Mesenchymal stem cell (in vitro differentiated cells and primary cell): ENCODE measurements around the gene MRPL52.

Experiments used
- DNase-seq: peaks from one replicate; pipeline ENCODE4 v3.0.0-alpha.2; 2013
- H2AFZ ChIP-seq: one replicate; pipeline ENCODE4 v1.6.1; 2013; ENCODE audit warnings: low read depth, mild to moderate bottlenecking, control low read depth, inconsistent platforms, low read length, moderate library complexity
- H2AK5ac ChIP-seq: 2 replicates; pipeline ENCODE4 v1.6.1; 2013; ENCODE audit warnings: low read length, moderate library complexity, mild to moderate bottlenecking, inconsistent platforms; ENCODE audit not compliant: severe bottlenecking
- H2BK120ac ChIP-seq: one replicate; pipeline ENCODE4 v1.6.1; 2013; ENCODE audit warnings: low read depth, mild to moderate bottlenecking, inconsistent platforms, low read length, moderate library complexity
- H2BK12ac ChIP-seq, 2 experiments: one replicate each; pipeline ENCODE4 v1.6.1; 2013; ENCODE audit warnings: inconsistent platforms in 2 of 2, low read length in 2 of 2, mild to moderate bottlenecking in 2 of 2, moderate library complexity in 2 of 2, control low read depth in 1 of 2
- H2BK15ac ChIP-seq: one replicate; pipeline ENCODE4 v1.6.1; 2013; ENCODE audit warnings: mild to moderate bottlenecking, low read depth, inconsistent platforms; ENCODE audit not compliant: poor library complexity, severe bottlenecking
- H2BK5ac ChIP-seq: 2 replicates; pipeline ENCODE4 v1.6.1; 2013; ENCODE audit warnings: low read depth, mild to moderate bottlenecking, low read length, control low read depth, inconsistent platforms; ENCODE audit not compliant: poor library complexity, severe bottlenecking
- H3K14ac ChIP-seq, 2 experiments: one replicate each; pipeline ENCODE4 v1.6.1; 2013; ENCODE audit warnings: inconsistent platforms in 2 of 2, low read length in 2 of 2, control low read depth in 1 of 2, mild to moderate bottlenecking in 1 of 2, moderate library complexity in 1 of 2
- H3K18ac ChIP-seq, 2 experiments: one replicate each; pipeline ENCODE4 v1.6.1; 2013; ENCODE audit warnings: inconsistent platforms in 2 of 2, low read length in 2 of 2, control low read depth in 1 of 2, low read depth in 1 of 2, mild to moderate bottlenecking in 1 of 2
- H3K23ac ChIP-seq, 2 experiments: one replicate each; pipeline ENCODE4 v1.6.1; 2013; ENCODE audit warnings: inconsistent platforms in 2 of 2, low read length in 2 of 2, mild to moderate bottlenecking in 2 of 2, moderate library complexity in 2 of 2, control low read depth in 1 of 2
- H3K27ac ChIP-seq: 2 replicates; pipeline ENCODE4 v1.5.1; 2013; ENCODE audit warnings: mild to moderate bottlenecking, moderate library complexity, low read length, control low read depth, inconsistent platforms; ENCODE audit not compliant: poor library complexity, severe bottlenecking
- H3K27me3 ChIP-seq, 2 experiments: 2 replicates each; pipeline versions ENCODE4 v1.6.1 to v1.7.0; 2013; ENCODE audit warnings: low read length in 2 of 2, mild to moderate bottlenecking in 2 of 2, moderate library complexity in 2 of 2, control low read depth in 1 of 2, inconsistent platforms in 1 of 2; ENCODE audit not compliant: control insufficient read depth in 1 of 2, insufficient read depth in 1 of 2
- H3K36me3 ChIP-seq, 2 experiments: 2 replicates each; pipeline versions ENCODE4 v1.6.1 to v1.7.0; 2013; ENCODE audit warnings: low read length in 2 of 2, control low read depth in 1 of 2, inconsistent platforms in 1 of 2, low read depth in 1 of 2, mild to moderate bottlenecking in 1 of 2; ENCODE audit not compliant: insufficient read depth in 2 of 2, control insufficient read depth in 1 of 2
- H3K4ac ChIP-seq, 2 experiments: one replicate each; pipeline ENCODE4 v1.6.1; 2013; ENCODE audit warnings: inconsistent platforms in 2 of 2, low read length in 2 of 2, mild to moderate bottlenecking in 2 of 2, moderate library complexity in 2 of 2, control low read depth in 1 of 2, low read depth in 1 of 2
- H3K4me1 ChIP-seq: 2 replicates; pipeline ENCODE4 v1.6.1; 2013; ENCODE audit warnings: low read depth, low read length, control low read depth; ENCODE audit not compliant: control insufficient read depth, insufficient read depth
- H3K4me2 ChIP-seq: 2 replicates; pipeline ENCODE4 v1.6.1; 2013; ENCODE audit warnings: low read length, mild to moderate bottlenecking, inconsistent platforms; ENCODE audit not compliant: poor library complexity, severe bottlenecking
- H3K4me3 ChIP-seq, 2 experiments: 2 replicates each; pipeline versions ENCODE4 v1.5.1 to v1.7.0; 2013; ENCODE audit warnings: low read length in 2 of 2, mild to moderate bottlenecking in 2 of 2, control low read depth in 1 of 2, low read depth in 1 of 2; ENCODE audit not compliant: insufficient read depth in 1 of 2
- H3K79me1 ChIP-seq: replicated peaks from 2 replicates; pipeline ENCODE4 v1.6.1; 2013; ENCODE audit warnings: mild to moderate bottlenecking, control low read depth, low read length, inconsistent platforms; ENCODE audit not compliant: poor library complexity, severe bottlenecking
- H3K9ac ChIP-seq: 2 replicates; pipeline ENCODE4 v1.7.0; 2013; ENCODE audit warnings: mild to moderate bottlenecking, low read length, moderate library complexity
- H3K9me3 ChIP-seq: 2 replicates; pipeline ENCODE4 v1.7.0; 2013; ENCODE audit warnings: mild to moderate bottlenecking, low read length; ENCODE audit not compliant: control insufficient read depth
- H4K8ac ChIP-seq: one replicate; pipeline ENCODE4 v1.6.1; 2013; ENCODE audit warnings: inconsistent platforms, mild to moderate bottlenecking, low read length, moderate library complexity
- H4K91ac ChIP-seq: one replicate; pipeline ENCODE4 v1.6.1; 2013; ENCODE audit warnings: mild to moderate bottlenecking, low read length, inconsistent platforms
- WGBS: methylation state at CpG from one replicate; pipeline ENCODE4 v1.1.7; 2013; ENCODE audit warnings: mixed read lengths; 5-methylcytosine and 5-hydroxymethylcytosine counted together

Gene MRPL52

DNA sequence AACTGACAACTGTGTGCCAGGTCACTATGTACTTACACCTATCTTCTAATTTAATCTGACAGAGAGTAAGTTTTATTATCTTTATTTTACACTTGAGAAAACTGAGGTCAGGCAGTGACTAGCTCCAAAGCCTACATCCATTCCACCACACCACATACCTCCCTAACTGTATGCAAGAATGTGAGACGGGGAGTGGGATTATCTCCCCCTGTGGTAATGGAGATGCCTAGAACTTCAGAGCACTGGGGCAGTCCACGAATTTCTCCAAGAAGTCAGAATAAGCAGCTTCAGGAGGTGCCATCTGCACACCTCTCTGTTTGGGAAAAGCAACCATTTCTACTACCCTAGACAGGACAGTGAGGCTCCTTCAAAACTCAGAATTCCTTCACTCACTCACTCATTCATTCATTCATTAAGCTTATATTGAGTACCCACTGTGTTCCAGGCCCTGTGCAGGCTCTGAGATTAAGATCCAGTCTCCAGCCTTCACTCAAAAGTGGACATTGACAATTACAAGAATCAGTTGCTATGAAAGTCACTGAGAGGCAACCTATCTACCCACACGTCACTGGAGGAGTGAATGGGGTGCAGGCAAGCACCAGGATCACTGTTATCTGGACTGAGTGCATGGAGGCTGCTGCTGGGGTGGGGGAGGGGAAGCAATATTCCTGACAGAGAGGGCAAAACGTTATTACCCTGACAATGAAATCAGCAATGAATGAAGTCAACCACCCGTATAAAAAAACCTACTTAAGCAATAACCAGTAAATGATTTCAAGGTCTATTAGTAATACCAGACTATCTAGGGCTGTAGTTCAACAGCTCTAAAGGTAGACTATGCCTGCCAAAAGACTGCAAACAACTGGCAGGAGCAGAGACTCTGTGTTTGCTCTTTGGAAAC, 32.4 kb upstream of the MRPL52 start:
- no peak overlapping the region for H3K23ac ChIP-seq
- H3K4me3 ChIP-seq, result no peak overlapping the region
- no peak overlapping the region for H3K27ac ChIP-seq
- no peak overlapping the region for H4K8ac ChIP-seq
- H3K4me1 ChIP-seq, result peaks cover 2% of the 10 kb centered on the region
- H3K36me3 ChIP-seq, result no peaks in the 10 kb centered on the region
- H4K91ac ChIP-seq, result no peak overlapping the region
- H3K79me1 ChIP-seq, result no peaks in the 10 kb centered on the region
- no peak overlapping the region for H3K14ac ChIP-seq
- no peak overlapping the region for H3K9ac ChIP-seq
- H2AK5ac ChIP-seq, result no peak overlapping the region
- H3K4ac ChIP-seq, result no peak overlapping the region
- H2AFZ ChIP-seq, result no peak overlapping the region
- no peak overlapping the region for H2BK12ac ChIP-seq
- no peak overlapping the region for H2BK120ac ChIP-seq
- no peak overlapping the region for H3K4me2 ChIP-seq
- H2BK5ac ChIP-seq, result no peak overlapping the region
- H3K27me3 ChIP-seq, result peaks cover 13 to 20% of the 10 kb centered on the region in 2 experiments
- H3K18ac ChIP-seq, result no peak overlapping the region
- H2BK15ac ChIP-seq, result no peak overlapping the region
- no peak for DNase-seq
- no peaks in the 10 kb centered on the region for H3K9me3 ChIP-seq
- 37% methylated on average over 4 of the region's 5 CpGs for WGBS

DNA sequence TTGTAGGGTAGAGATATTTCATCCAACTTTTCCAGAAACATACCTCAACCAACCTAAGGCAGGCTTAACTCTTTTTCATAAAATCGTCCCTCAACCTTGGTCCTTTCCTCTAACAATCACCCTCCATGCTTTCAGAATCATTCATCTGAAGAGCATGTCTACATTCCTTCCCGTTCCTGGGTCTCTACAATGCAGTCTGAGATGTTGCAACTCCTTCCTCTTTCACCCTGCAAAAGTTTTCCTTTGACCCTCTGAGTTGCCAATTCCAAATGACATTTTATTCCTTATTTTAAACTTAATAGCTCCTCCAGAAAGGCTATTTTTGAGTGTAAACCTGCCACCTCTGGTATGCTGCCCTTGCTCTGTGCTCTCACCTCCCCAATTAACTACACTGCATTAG, 31.2 kb upstream of the MRPL52 start:
- H3K9me3 ChIP-seq, result no peaks in the 10 kb centered on the region
- no peak for DNase-seq
- H3K4ac ChIP-seq, result no peak overlapping the region
- H2AFZ ChIP-seq, result no peak overlapping the region
- no peak overlapping the region for H3K9ac ChIP-seq
- H3K14ac ChIP-seq, result no peak overlapping the region
- H2BK5ac ChIP-seq, result no peak overlapping the region
- H3K27ac ChIP-seq, result no peak overlapping the region
- no peak overlapping the region for H4K8ac ChIP-seq
- H3K23ac ChIP-seq, result no peak overlapping the region
- H3K79me1 ChIP-seq, result no peaks in the 10 kb centered on the region
- peaks cover 15 to 20% of the 10 kb centered on the region in 2 experiments for H3K27me3 ChIP-seq
- H3K4me2 ChIP-seq, result no peak overlapping the region
- H3K4me1 ChIP-seq, result peaks cover 2% of the 10 kb centered on the region
- H2BK120ac ChIP-seq, result no peak overlapping the region
- no peak overlapping the region for H2BK12ac ChIP-seq
- H3K4me3 ChIP-seq, result no peak overlapping the region
- WGBS, result 63% methylated on average over 2 of the region's 2 CpGs
- H3K18ac ChIP-seq, result no peak overlapping the region
- H2BK15ac ChIP-seq, result no peak overlapping the region
- no peaks in the 10 kb centered on the region for H3K36me3 ChIP-seq
- H2AK5ac ChIP-seq, result no peak overlapping the region
- H4K91ac ChIP-seq, result no peak overlapping the region

DNA sequence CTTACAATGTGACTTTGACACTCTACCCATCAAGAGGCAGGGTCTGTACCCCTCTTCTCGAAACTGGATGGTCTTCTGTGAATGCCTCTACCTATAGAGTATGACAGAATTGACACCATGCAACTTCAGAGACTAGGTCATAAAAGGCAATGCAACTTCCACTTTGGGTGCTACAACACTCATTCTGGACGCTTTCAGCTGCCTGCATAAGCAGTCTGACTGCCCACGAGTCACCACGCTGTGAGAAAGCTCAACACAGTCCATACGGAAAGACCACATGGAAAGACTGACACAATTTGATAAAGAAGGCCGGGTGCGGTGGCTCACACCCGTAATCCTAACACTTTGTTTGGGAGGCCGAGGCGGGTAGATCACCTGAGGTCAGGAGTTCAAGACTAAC, 29.3 kb upstream of the MRPL52 start:
- no peak overlapping the region for H3K4me3 ChIP-seq
- 89% methylated on average over 10 of the region's 10 CpGs for WGBS
- H2AFZ ChIP-seq, result no peak overlapping the region
- no peak overlapping the region for H3K9ac ChIP-seq
- H3K9me3 ChIP-seq, result no peaks in the 10 kb centered on the region
- no peak overlapping the region for H4K8ac ChIP-seq
- H4K91ac ChIP-seq, result no peak overlapping the region
- no peak overlapping the region for H2BK5ac ChIP-seq
- H3K36me3 ChIP-seq, result no peaks in the 10 kb centered on the region
- H3K27me3 ChIP-seq, result peaks cover 17 to 20% of the 10 kb centered on the region in 2 experiments
- no peak overlapping the region for H3K4me2 ChIP-seq
- H2BK12ac ChIP-seq, result no peak overlapping the region
- DNase-seq, result no peak
- H3K18ac ChIP-seq, result no peak overlapping the region
- H2BK120ac ChIP-seq, result no peak overlapping the region
- no peak overlapping the region for H3K27ac ChIP-seq
- no peak overlapping the region for H2AK5ac ChIP-seq
- H3K79me1 ChIP-seq, result no peaks in the 10 kb centered on the region
- no peak overlapping the region for H2BK15ac ChIP-seq
- peaks cover 2% of the 10 kb centered on the region for H3K4me1 ChIP-seq
- no peak overlapping the region for H3K14ac ChIP-seq
- no peak overlapping the region for H3K4ac ChIP-seq
- no peak overlapping the region for H3K23ac ChIP-seq

DNA sequence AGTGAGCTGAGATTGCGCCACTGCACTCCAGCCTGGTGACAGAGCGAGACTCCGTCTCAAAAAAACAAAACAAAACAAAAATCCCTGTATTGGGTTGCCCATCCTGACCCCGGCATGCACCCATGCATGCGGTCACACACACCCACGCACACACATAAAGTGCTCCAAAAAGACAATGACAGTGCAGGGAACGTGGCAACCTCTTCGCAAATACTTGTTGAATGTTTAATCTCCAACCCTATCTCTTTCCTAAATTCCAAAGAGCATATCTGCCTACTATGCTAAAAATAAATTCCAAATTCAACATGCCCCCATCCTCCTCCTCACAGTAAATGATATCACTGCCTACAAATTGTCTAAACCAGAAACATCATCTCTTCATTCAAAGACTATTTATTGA, 28.0 kb upstream of the MRPL52 start:
- Histone ChIP-seq H3K79me1 (no peaks in the 10 kb centered on the region), H4K8ac (no peak overlapping the region), H3K18ac (no peak overlapping the region), H3K23ac (no peak overlapping the region), H4K91ac (no peak overlapping the region), H3K27me3 (peaks cover 9 to 17% of the 10 kb centered on the region in 2 experiments), H2BK12ac (no peak overlapping the region), H3K9ac (no peak overlapping the region), H3K4me3 (no peak overlapping the region), H3K4me1 (peaks cover 2% of the 10 kb centered on the region), H3K14ac (no peak overlapping the region), H2AFZ (no peak overlapping the region), H3K27ac (no peak overlapping the region), H3K36me3 (no peaks in the 10 kb centered on the region), H2AK5ac (no peak overlapping the region), H2BK120ac (no peak overlapping the region), H3K9me3 (no peaks in the 10 kb centered on the region), H2BK5ac (no peak overlapping the region), H3K4ac (no peak overlapping the region), H2BK15ac (no peak overlapping the region), H3K4me2 (no peak overlapping the region)
- 81% methylated on average over 8 of the region's 8 CpGs for WGBS
- no peak for DNase-seq
